Jurkat, Clone E6-1 (cell line): ENCODE data around the gene DAZAP1.
"Not testable (repeated sequence)": the region's sequence is repeated elsewhere in the genome, so short reads cannot be mapped to it uniquely, and the experiment has no call there.

ENCODE experiments used
- DNase-seq: peaks from one replicate; pipeline ENCODE4 v3.0.0-alpha.2; 2011; ENCODE audit warnings: low read depth, low spot score
- H3K4me3 ChIP-seq: 2 replicates; pipeline ENCODE4 v1.5.1; 2011; ENCODE audit warnings: mild to moderate bottlenecking, low read length, control low read depth, moderate library complexity

The DAZAP1 gene

GRCh38 chr19:1466461-1467214 lies 59.3 kb downstream of the DAZAP1 start:
- H3K4me3 ChIP-seq = no peak overlapping the region
- DNase-seq = no peak

GRCh38 chr19:1467215-1467489 lies 59.8 kb downstream of the DAZAP1 start:
- H3K4me3 ChIP-seq = no peak overlapping the region
- no peak for DNase-seq

DNA sequence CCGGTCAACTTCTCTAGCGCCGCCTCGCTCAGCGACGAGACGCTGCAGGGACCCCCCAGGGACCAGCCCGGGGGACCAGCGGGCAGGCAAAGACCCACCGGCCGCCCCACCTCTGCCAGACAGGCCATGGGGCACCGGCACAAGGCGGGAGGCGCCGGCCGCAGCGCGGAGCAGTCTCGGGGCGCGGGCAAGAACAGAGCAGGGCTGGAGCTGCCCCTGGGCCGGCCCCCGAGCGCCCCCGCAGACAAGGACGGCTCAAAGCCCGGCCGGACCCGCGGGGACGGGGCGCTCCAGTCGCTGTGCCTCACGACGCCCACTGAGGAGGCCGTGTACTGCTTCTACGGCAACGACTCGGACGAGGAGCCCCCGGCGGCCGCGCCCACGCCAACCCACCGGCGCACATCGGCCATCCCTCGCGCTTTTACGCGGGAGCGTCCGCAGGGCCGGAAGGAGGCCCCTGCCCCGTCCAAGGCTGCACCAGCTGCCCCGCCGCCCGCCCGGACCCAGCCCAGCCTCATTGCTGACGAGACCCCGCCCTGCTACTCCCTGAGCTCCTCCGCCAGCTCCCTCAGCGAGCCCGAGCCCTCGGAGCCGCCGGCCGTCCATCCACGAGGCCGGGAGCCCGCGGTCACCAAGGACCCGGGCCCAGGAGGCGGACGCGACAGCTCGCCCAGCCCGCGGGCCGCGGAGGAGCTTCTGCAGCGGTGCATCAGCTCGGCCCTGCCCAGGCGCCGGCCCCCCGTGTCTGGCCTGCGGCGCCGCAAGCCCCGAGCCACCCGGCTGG lies 60.3 kb downstream of the DAZAP1 start:
- no peak for DNase-seq
- H3K4me3 ChIP-seq = no peak overlapping the region

- no peak for DNase-seq
- no peak overlapping the region for H3K4me3 ChIP-seq
Observed at GRCh38 chr19:1468274-1468820, 61.0 kb downstream of the DAZAP1 start.

DNA sequence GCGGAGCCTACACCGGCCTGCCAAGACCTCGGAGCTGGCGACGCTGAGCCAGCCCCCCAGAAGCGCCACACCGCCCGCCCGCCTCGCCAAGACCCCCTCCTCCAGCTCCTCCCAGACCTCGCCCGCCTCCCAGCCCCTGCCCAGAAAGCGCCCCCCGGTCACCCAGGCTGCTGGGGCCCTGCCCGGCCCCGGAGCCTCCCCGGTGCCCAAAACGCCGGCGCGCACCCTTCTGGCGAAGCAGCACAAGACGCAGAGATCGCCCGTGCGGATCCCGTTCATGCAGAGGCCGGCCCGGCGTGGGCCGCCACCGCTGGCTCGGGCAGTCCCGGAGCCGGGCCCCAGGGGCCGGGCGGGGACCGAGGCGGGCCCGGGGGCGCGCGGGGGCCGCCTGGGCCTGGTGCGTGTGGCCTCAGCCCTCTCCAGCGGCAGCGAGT lies 61.5 kb downstream of the DAZAP1 start:
- DNase-seq = no peak
- no peak overlapping the region for H3K4me3 ChIP-seq

GRCh38 chr19:1469255-1470054 lies 62.1 kb downstream of the DAZAP1 start:
- no peak overlapping the region for H3K4me3 ChIP-seq
- DNase-seq = no peak

DNA sequence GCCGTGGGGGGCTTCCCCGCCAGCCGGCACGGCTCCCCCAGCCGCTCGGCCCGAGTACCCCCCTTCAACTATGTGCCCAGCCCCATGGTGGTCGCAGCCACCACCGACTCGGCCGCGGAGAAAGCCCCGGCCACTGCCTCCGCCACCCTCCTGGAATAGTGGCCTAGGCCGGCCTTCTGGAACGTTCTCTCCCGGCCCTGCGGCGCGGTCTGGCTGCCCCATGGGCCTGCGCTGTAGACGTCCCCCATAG lies 62.6 kb downstream of the DAZAP1 start:
- no peak for DNase-seq

DNA sequence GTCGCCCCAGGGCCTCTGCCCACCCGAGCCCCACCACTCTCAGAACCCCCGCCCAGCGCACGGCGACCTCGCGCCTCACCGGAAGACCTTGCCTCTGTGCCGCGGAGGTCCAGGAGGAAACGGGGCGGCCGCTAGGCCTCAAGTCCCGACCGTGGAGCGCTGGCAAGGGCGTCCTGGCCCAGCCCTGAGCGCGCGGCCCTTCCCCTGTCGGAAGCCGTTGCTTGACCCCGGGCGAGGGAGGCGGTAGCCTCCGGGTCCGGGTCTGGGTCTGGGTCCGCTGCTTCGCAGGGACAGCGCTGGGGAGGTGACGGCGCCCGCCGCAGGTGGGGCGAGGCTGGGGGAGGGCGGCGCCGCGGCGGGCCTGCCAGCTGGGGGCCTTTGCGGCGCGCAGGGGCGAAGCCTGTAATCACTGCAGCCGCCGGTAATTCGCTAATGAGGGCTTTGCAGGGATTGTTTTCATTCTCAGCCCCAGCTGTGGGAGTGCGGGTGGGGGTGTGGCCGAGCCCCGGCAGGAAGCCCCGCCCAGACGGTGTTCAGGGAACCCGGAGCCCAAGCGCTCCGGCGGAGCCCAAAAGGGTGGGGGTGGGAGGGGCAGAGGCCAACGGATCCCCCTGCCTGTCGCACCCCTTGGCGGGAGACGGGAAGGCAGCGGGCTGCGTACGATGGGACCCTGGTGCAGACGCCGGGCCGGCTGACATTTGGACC lies 63.1 kb downstream of the DAZAP1 start:
- peak; percentile 52 for DNase-seq
- peak overlapping the region; percentile 13; the same call in 1 of the 2 replicates for H3K4me3 ChIP-seq

More for the DNA sequence above, 62.6 kb downstream of the DAZAP1 start:
- no peak overlapping the region for H3K4me3 ChIP-seq

GRCh38 chr19:1471010-1471514 lies 63.7 kb downstream of the DAZAP1 start:
- no peak for DNase-seq
- peak overlapping the region; percentile 13; the same call in 1 of the 2 replicates for H3K4me3 ChIP-seq

DNA sequence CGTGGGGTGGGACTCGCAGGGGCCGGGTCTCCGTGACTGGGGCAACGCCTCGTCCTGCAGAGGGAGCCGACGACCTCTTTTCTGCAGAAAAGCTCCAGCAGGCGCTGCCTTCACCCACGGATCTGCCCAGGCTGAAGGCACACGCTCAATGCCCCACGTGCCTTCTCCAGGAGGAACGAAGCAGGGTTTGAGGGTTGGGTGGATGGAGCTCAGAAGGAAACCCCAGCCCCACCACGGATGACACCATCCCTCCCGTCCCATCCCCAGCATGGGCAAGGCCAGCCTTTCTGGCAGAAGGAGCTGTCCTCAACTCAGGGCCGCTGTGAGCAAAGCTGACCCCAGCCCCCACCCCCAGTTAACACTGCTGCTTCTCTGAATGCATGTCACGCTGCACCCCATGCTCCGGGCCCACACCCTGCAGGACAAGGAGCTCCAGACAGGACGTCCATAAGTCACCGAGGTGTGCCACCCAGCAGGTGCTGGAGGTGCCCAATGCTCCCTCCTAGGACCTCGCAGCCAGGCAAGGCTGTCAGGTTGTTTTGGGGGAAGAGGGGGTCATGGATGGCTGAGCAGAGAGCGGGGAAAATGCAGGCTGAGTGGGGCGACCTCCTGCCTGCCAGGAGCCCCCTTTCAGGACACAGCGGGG lies 64.3 kb downstream of the DAZAP1 start:
- DNase-seq = no peak
- H3K4me3 ChIP-seq = no peak overlapping the region

- H3K4me3 ChIP-seq = no peak overlapping the region
- DNase-seq = no peak
Observed at GRCh38 chr19:1472231-1473084, 65.1 kb downstream of the DAZAP1 start.

DNA sequence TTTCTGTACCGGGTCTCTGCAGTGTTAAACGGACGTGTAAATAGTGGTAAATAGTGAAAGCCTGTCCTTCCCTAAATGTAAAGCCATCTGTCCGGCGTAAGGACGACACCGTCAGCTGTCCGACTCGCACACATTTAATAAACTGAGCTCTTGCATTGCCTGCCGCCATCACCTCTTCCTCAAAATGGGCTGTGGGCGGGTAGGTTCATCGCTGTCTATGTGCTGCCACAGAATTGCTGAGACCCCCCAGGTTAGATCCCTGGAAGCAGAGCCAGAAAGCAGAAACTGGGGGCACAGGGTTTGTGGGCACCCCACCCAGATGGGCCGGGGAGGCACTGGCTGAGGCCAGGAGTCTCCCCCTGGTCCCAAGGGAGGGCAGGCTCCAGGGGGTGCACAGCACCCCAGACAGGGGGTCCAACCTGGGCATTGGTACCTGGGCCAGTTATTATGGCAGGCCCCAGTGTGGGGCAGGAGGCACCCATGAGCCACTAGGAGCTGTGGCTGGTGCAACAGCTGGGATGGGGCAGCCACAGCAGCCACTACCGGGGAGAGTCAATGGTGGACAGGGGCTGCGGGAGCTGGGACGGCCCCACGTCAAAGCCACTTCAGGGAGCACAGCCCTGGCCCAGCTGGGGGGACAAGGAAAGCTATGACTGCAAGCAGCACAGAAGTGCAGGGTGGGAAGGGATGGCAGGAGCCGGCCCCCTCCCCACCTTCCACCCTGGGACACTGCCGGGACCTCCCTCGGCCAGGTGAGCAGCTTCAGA lies 65.9 kb downstream of the DAZAP1 start:
- no peak overlapping the region for H3K4me3 ChIP-seq
- DNase-seq = no peak

DNA sequence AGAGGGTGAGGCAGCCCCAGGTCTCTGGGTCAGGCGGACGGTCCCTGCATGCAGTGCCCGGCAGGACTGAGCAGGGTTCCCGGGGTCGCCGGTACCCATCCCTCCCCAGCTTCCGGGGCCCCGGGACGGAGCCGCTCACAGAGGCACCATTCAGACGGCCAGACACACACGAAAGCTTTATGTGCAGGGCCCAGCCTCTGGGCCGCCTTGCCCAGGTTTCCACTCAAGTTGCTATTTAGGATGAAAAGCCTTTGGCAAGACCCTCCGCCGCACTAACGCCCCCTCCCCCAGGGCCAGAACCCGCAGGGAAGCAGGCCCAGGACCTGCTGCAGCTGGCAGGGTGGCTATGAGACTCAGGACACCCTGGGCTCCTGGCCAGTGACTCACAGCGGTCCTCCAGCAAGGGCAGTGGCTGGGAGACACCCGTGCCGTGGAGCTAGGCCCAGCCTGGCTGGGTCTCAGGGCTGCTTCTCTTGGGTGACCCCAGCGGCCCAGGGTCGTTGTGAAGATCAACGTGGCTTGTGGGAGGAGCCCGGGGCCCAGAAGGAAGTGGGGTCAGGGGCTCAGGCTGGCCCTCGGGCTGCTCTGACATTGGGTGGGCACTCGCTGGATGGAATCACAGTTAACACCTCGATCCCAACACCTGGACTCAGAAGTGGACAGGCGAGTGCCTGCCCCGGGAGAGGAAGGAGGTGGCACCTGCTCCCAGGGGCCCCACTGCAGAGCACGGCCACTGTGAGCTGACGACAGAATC lies 66.8 kb downstream of the DAZAP1 start:
- no peak overlapping the region for H3K4me3 ChIP-seq
- no peak for DNase-seq

GRCh38 chr19:1474765-1475351 lies 67.5 kb downstream of the DAZAP1 start:
- no peak overlapping the region for H3K4me3 ChIP-seq
- no peak for DNase-seq

DNA sequence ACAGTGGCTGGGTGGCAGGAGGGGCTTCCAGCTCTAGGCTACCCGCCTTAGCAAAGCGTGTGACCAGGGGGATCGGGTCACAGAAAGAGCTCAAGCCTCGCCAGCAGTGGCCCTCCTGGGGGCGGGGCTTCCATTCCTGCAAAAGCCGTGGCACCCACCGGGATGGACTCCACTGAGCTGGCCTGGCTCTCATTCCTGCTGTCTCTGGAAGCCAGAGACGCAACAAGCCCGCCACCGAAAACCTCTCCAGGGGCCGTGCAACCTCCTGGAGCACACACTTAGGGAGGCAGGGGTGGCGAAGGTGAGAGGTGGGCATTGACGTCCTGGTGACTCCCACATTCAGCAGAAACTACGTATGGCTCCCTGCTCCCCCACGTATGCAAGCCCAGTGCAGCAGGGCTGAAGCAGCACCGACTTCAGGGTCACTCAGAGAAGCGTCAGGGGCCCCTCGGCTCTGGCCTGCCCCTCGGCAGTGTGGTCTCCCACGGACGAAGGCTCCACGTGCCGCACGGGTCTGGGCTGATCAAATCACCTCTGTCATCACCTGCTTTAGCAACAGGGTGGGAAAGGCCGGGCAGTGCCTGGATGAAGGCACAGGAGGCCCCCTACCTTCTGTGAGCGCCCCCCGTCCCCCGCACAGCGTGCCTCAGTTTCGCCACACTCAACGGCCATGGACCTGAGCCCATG lies 68.5 kb downstream of the DAZAP1 start:
- H3K4me3 ChIP-seq = no peak overlapping the region
- no peak for DNase-seq

DNA sequence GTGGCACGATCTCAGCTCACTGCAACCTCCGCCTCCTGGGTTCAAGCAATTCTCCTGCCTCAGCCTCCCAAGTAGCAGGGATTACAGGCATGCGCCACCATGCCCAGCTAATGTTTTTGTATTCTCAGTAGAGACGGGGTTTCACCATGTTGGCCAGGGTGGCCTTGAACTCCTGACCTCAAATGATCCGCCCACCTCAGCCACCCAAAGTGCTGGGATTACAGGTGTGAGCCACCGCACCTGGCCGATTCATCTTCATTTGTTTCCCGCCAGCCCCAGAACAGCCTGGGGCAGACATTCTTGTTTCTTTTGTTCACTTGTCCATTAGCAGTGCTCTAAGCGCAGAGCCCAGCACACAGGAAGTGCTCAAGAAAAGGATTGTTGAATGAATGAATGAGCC lies 69.7 kb downstream of the DAZAP1 start:
- DNase-seq, H3K4me3 ChIP-seq: not testable (repeated sequence)
